Left renal pelvis (tissue), 4 donors: ENCODE results near the gene LSM5. TPM values are rescaled to one million over a fixed set of nuclear protein-coding genes. Genes with fewer than 3 reads are reported as not detected.
"Not testable (repeated sequence)": the region's sequence is repeated elsewhere in the genome, so short reads cannot be mapped to it uniquely, and the experiment has no call there.

Experiments used
- DNase-seq, 4 donors: peaks; one replicate each; pipeline ENCODE4 v3.0.0-alpha.2; 2013; ENCODE audit warnings: low read depth in 4 of 4, low spot score in 3 of 4
- polyA plus RNA-seq, 4 donors: library from polyadenylated mRNA; unstranded; fragments of 120-200 nt; gene quantifications; one replicate each; pipeline ENCODE4 v1.2.1, GENCODE V29; 2013; ENCODE audit not compliant: insufficient read length in 4 of 4

Gene LSM5
- polyA plus RNA-seq, 4 donors, result 80.6 to 110 (median 88.7) TPM

DNA sequence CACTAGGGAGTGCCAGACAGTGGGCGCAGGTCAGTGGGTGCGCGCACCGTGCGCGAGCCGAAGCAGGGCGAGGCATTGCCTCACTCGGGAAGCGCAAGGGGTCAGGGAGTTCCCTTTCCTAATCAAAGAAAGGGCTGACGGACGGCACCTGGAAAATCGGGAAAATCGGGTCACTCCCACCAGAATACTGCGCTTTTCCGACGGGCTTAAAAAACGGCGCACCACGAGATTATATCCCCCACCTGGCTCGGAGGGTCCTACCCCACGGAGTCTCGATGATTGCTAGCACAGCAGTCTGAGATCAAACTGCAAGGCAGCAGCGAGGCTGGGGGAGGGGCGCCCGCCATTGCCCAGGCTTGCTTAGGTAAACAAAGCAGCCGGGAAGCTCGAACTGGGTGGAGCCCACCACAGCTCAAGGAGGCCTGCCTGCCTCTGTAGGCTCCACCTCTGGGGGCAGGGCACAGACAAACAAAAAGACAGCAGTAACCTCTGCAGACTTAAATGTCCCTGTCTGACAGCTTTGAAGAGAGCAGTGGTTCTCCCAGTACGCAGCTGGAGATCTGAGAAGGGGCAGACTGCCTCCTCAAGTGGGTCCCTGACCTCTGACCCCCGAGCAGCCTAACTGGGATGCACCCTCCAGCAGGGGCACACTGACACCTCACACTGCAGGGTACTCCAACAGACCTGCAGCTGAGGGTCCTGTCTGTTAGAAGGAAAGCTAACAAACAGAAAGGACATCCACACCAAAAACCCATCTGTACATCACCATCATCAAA is 25.4 kb downstream of the LSM5 start:
- DNase-seq, result not testable (repeated sequence)

DNA sequence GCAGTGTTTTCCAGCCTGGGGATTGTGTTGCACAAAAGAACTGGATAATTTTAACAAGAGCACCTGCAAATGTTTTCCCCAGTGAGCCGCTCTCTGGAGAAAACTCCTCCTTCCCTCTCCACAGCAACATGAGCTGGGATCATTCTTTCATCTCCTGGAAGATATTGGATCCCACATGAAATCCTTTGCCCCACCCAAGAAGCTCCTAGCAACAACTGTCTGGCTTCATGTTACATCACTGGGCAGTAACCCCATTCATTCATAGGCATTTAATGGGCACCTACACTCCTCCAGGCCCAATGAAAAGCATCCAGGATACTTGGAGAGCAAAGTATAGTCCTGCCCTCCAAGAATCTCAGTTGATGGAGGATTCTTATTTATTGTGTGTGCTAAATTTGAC is 27.2 kb downstream of the LSM5 start:
- DNase-seq, result no peak

DNA sequence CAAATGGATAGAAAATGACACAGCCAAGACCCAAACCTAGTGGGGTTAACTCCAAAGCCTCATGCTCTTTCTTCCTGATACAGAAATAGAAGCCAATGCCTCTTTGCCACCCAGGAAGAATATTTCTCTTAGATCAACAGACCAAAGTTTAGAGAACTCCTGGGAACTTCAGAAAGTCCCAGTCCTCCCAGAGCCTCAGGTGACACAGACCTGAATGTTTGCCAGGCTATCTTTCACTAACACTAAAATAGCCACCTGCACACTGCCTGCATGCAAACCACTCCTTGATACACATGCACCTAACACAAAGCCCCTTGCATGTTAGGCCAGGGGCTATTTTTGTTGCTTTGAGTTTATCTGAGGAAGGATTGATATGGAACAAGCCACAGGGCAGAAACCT is 27.7 kb downstream of the LSM5 start:
- DNase-seq, result no peak

GRCh38 chr7:32461484-32461883 is 28.7 kb downstream of the LSM5 start:
- no peak for DNase-seq

DNA sequence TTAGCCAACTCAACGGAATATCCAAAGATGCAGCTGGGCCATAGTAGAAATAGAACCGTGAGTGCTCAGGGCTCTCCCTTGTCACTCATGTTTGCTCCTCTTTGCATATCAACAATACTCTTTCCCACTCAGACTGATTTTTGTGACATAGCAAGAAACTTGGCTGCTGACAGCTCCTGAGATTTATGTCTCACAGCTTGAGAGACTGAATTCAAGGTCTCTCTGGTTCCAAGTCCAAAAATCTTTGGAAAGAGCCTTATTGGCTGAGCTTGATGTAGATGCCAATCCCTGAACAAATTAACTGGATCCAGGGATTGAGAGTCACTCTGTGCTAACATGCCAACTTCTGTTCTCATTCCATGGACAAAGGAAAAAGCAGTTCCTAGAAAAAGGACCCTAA is 30.4 kb downstream of the LSM5 start:
- no peak for DNase-seq

DNA sequence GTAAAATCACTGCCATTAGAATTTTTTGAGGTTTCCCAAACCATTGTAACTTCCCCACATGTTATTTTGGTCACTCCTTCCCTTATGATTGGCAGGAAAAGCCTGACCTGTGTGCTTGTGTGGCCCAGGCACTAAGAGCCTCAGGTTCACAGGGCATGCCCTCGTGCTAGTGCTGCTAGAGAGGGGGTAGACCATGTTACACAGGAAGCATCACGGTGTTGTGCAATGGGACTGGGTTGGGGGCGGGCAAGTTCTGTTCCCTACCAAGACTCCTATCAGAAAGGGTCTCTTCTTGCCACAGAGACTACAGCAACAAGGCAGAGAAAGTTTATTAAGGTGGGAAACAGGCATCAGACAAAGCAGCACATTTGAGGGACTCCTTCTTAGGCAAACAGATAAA is 32.2 kb downstream of the LSM5 start:
- no peak for DNase-seq

DNA sequence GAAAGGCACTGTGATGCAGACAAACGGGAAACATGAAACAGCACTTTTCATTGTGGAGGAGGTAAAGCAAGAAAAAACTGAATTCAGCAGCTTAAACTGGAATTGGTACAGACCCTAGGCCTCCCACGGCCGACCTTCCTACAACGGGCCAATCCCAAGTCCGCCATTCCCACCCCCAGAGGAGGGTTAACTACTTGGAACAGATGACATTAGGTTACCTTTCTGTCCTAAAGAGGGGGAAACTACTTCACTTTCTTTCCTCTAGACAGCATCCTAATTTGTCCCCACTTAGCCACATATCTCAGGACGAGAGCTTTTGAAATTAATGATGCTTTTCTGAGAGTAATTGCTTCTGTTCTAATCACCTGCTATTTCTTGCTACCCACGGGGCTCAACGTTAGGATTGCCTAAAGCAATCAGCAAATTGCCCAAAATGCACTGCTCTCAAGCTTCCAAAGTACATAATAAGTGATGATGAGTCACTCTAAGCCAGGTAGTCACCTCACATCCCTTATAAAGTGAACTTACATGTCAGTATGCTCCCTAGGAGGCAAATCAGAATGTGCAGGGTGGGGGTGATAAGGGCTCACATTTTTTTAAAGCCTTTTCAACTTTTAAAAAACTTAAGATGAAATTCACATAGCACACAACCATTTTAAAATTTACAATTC is 36.7 kb downstream of the LSM5 start:
- DNase-seq, result no peak

- no peak for DNase-seq
Measured at GRCh38 chr7:32447218-32447617, 43.0 kb downstream of the LSM5 start.

DNA sequence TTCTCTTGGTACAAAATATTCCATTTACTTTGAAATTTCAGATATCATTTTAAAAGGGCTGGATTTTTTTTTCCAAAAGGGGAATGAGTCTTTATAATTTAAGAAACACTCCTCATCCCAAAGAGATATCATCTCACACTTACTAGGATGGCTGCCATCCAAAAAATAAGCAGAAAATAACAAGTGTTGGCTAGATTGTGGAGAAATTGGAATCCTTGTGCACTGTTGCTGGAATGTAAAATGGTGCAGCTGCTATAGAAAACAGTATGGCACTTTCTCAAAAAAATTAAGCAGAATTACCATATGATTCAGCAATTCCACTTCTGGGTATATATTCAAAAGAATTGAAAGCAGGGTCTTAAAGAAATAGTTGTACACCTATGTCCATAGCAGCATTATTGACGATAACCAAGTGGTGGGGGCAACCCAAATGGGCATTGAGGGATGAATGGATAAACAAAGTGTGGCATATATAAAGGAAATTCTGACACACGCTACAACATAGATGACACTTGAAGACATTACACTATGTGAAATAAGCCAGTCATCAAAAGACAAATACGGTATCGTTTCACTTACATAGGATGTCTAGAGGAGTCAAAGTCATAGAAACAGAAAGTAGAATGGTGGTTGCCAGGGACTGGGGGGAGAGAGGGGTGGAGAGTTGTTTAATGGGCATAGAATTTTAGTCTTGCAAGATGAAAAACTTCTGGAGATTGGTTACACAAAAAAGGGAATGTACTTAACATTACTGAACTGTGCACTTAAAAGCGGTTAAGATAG is 53.8 kb downstream of the LSM5 start:
- no peak for DNase-seq

Other genes starting within 250 kb of the LSM5 start
- 10 to 100 TPM; 18.3 to 33.6 (median 28.6) TPM for gene AVL9, start 5.1 kb upstream of the LSM5 start, polyA plus RNA-seq